ENCODE measurements around the gene CYTH3.

The CYTH3 gene

DNA sequence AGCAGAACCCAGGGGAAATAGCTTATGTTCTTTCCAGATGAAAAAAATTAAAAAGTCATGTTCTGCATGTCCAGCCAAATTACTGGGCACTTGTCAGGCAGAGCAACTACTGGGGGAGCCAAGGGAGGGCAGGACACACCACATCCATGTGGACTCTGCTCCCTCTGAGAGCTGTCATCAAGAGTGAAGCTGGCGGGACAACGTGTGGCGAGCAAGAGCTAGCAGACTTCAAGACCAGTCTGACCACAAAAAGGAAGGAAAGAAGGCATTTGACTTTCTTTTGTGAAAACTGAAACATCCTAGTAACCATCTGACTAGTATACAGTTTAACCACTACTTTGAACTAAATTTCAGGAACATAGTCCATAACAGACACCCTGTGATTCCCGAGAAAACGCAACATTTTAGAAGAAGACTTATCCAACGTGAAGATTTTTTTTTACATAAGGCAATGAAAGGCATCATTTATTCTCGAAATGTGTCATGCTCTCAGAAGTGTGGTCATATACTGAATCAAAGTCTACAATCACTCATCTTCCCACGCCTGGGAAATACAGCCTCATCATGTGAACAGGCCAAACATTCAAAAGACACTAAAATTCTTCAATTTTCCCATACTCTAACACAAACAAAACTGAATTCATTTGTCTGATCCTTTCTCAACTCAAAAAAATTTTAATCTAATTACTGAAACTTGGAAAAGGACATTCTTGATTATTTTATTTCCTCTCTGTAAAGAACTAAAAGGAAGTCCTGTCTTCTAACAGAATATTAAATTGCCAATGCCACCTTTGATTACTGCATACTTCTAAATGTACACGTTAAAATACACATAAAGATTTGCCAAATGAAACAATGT, 15.5 kb downstream of the CYTH3 start:
- DNase-seq (ENCODE audit: low read depth): peak; percentile 92

DNA sequence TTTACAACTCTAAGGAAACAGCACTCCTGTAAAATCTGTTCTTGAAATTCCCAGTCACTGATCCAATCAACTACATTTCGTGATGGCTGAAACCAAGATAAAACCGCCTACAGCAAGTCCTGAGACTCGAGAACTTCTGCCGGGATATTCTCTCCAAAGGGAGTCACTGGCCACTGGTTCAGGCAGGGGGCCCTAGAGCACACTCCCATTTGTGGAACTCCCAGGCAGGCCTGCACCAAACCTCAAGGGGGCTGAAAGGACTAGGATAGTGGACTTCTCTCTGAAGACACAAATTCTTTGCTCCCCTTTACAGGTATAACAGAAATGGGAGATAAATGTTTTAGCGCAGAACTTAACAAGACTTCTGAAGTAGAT, 16.3 kb downstream of the CYTH3 start:
- peak; percentile 40 for DNase-seq (ENCODE audit: low read depth)

- DNase-seq (ENCODE audit: low read depth): no peak
These were observed 17.6 kb downstream of the CYTH3 start for GRCh38 chr7:6254866-6255265.

DNA sequence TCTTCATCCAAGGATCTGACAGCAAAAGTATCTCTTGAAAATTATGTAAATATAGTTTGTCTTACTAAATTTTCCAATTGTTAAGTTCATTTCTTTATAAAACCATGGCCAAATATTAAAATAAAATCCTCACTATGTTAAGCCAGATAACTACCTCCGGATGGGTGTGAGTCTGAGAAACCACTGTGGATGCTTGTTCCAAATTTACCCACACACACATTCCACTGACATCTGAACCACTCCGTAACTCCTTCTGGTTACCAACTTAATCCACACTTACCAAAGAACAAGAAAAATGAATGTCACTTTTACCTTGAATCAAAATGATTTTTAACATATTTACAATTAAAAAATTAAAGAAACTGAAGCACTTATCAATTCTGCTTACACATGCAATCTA, 19.7 kb downstream of the CYTH3 start:
- DNase-seq (ENCODE audit: low read depth): peak; percentile 56

DNA sequence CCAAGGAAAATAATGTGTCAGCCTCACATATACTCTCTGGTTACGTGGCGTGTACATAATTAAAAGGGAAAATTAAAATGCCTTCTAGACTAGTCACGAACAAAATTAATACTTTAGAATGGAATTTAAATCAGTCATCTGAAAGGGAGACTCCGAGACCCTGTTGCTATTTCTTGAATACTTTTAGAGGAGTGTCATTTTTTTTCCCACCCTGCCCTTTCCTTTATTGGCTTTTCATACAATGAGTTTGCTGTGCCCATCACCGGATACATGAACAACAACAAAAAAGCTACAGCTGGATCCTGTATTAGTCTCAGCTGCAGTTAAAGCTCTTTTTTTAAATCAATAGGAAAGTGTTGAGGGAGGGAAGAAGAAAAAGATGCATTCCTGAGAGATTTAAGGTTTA, 20.1 kb downstream of the CYTH3 start:
- DNase-seq (ENCODE audit: low read depth): no peak

DNA sequence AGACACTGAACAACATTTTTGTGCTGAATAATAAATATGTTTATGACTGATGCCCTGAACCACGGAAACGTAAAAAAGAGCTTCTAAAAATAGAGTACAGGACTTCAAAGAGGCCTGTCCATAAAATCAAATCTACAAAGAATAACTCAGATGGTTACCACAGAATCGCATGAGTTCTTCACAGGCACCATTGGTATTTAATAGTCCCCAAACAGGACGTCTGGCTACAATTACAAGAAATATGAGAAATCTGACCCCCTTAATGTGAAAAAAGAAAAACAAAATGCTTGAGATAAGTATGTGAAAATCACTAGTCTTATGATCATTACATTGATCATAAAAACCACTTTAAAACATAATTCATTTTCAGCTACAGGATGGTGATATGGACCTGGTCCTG, 20.8 kb downstream of the CYTH3 start:
- peak; percentile 80 for DNase-seq (ENCODE audit: low read depth)

DNA sequence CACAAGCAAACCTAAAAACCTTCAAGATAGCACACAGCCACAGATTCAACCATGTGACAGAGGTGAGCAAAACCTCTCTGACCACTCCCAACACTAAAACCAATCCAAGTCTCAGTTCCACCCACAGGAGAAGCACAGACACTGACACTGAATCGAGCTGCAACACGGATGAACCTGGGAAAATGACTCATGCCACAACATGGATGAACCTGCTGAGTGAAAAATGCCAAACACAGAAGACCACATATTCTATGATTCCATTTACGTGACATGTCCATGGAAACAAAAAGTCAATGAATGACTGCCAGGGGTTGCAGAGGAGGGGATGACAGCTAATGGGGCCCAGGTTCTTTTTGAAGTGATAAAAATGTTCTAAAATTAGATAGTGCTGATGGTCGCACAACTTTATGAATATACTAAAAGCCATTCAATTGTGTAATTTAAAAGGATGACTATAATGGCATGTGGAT, 22.0 kb downstream of the CYTH3 start:
- no peak for DNase-seq (ENCODE audit: low read depth)

GRCh38 chr7:6249043-6249442, 23.4 kb downstream of the CYTH3 start:
- DNase-seq (ENCODE audit: low read depth): no peak

DNA sequence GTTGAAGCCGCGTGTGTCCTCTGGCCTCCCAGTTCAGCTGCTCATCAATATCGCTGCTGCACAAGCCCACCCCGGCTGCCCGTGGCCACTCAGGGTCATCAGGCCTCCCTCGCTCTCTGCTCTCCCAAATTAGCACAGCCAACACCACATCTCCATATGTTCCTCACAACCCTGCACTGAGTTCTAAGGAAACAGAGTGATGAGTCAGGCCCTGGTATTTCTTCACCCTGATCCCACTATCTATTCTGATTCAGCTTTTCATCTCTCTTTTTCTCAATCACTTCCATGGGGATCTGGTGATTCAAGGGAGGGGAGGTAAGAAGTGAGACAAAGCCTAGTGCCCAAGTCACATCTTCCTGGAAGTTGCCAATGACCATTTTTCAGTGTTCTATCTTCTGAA, 23.8 kb downstream of the CYTH3 start:
- peak; percentile 64 for DNase-seq (ENCODE audit: low read depth)

DNA sequence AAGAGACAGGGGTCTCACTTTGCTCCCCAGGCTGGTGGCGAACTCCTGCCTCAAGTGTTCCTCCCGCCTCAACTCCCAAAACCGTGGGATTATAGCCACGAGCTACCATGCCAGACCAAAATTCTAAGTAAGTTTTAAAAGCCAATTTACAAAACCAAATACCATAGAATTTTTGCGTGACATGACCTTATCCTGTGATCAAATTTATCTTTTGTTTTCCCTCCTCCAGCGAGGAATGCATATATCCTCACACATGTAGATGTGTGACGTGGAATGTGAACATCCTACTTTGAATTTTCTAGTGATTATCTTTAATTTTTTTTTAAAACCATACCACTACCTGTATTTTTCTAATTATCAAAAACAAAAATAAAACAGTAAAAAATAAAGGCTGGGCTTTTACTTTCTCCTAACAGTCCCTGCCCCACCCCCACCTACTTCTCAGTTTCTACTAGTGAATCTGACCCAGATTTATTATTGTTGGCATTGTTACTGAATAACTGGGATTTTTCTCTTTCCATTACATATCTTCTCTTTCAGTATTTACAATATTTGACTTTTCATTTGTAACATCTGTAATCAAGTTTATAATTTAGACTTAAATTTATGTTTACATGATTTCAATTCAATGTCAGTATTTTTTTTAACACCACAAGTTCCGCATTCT, 26.0 kb downstream of the CYTH3 start:
- DNase-seq (ENCODE audit: low read depth): peak; percentile 76

GRCh38 chr7:6244021-6244420, 28.4 kb downstream of the CYTH3 start:
- DNase-seq (ENCODE audit: low read depth): no peak

DNA sequence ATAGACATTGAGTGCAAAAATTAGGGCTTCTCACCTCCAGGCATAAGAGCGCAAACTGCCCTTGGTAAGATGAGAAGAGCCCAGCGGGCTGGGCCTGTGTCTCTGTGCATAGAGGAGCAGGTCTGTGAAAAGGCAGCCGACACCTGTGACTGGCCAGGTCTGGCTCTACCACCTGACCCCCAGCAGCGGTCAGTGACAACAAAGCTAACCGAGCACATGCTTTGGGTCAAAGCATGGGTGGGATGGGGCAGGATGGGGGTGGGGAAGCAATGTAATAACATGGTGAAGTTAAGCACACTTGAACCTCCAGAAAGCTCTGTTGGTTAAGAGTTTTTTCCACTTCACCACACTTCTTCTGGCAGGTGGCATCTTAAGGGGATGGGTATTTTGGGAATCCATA, 29.3 kb downstream of the CYTH3 start:
- DNase-seq (ENCODE audit: low read depth): no peak

GRCh38 chr7:6242561-6242960, 29.9 kb downstream of the CYTH3 start:
- no peak for DNase-seq (ENCODE audit: low read depth)

DNA sequence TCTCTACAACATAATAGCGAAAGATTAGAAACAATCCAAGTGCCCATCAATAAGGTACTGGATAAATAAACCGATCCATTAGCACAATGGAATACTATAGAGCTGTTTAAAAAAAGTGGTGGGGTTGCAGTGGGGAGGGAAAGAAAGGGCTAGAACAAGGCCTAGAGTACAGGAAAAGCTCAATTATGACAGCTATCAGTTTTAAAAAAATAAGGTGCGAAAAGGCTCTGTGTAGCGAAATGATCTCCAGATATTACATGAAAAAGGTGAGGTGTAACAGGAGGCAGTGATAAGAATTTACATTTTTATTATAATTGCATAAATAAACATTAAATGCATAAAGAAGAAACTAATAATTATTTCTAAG, 30.8 kb downstream of the CYTH3 start:
- DNase-seq (ENCODE audit: low read depth): no peak

DNA sequence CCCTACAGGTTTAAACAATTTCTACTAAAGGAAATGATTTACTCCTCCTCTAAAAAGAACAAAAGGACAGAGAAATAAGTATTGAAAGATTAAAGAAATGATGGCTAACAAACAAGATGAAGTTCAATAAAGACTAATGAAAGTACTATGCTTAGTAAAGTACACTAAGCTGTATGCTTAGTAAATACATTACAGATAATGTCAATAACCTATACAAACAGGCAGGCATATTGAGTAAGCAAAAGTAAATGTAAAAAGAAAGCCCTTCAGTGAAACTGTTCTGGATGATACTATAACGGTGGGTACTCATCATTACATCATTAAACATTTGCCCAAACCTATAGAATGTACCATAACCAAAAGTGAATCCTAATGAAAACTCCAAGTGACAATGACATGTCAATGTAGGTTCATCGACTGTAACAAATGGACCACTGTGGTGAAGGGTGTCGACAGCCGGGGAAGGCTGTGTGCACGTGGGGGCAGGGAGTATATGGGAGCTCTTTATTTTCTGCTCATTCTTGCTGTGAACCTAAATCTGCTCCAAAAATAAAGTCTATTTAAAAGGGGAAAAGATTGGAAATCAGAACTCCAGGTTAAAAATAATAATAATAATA, 34.0 kb downstream of the CYTH3 start:
- DNase-seq (ENCODE audit: low read depth): no peak

GRCh38 chr7:6237730-6238129, 34.7 kb downstream of the CYTH3 start:
- DNase-seq (ENCODE audit: low read depth): no peak

- no peak for DNase-seq (ENCODE audit: low read depth)
These were observed 35.4 kb downstream of the CYTH3 start for GRCh38 chr7:6237011-6237410.

- no peak for DNase-seq (ENCODE audit: low read depth)
These were observed 37.2 kb downstream of the CYTH3 start for GRCh38 chr7:6235029-6235871.

DNA sequence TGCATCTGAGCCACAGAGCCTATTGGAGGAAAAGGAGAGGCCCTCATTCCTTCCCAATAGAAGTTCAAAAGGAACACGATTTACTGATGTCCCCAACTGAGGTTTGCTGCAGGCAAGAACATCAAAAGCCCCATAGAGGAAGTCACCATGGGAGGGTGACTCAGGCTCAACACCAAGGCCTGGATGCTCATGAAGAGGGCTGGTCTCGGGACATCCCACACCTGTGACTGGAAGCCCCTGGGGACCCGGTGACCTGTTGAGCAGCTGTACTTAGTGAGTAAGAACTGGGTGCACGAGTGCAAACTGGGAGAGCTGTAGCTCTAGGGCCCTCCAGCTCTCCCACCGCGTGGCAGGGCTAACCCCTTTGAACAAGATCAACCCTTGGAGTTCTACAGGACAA, 38.0 kb downstream of the CYTH3 start:
- DNase-seq (ENCODE audit: low read depth): no peak

DNA sequence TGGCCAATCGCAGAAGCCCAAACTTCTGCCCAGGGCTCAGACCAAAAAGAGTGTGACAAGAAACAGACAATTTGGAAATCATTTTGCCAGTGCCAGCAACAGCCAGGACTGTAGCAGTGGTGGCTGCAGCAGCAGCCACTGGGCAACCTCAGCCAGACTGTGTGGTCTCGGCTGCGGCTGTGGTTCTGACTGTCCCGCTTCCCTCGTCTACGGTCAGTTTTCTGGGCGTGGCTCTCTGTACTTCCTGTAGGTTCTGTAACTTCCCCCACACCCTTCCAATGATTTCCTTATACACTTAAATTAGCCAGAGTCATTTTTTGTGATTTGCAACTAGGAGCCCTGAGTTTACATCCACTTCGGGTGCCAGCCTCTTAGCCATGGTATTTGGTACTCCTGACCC, 39.9 kb downstream of the CYTH3 start:
- DNase-seq (ENCODE audit: low read depth): no peak

DNA sequence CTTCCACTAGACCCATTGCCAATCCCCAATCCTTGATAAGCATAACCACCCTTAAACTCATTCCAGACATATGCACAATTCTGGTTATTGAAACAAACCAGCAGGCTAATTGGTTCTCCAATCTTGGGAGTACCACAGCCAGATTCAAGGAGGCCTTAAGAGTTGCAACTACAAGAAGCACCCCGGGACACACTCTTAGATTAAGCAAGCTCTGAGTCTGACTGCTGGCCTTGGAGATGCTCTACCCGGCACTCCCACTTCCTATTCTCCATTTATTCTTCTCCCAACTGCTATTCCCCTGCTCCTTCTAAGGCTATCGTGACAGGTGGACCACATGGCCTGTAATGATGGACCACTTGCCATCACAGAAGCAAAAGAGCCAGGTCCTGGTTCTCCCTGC, 40.3 kb downstream of the CYTH3 start:
- no peak for DNase-seq (ENCODE audit: low read depth)

- DNase-seq (ENCODE audit: low read depth): no peak
These were observed 41.2 kb downstream of the CYTH3 start for GRCh38 chr7:6231184-6231583.
